Loucy (cell line): ENCODE data around the gene CIAO3.

ENCODE experiments used
- EZH2phosphoT487 ChIP-seq: fragments of 200-600 bp; IDR thresholded peaks from 2 replicates; pipeline ENCODE4 v1.6.1; 2018; ENCODE audit warnings: antibody characterized with exemption, mild to moderate bottlenecking, moderate library complexity, borderline replicate concordance
- TF ChIP-seq, protein P1 (sequence below): fragments of 200-600 bp; sonication (generic); conservative IDR thresholded peaks from 2 replicates; pipeline ENCODE4 v1.5.1; 2014; ENCODE audit warnings: mild to moderate bottlenecking, antibody characterized with exemption, low read length

GRCh38 chr16:680967-681745, 59.6 kb downstream of the CIAO3 start:
- TF ChIP-seq, protein P1, sequence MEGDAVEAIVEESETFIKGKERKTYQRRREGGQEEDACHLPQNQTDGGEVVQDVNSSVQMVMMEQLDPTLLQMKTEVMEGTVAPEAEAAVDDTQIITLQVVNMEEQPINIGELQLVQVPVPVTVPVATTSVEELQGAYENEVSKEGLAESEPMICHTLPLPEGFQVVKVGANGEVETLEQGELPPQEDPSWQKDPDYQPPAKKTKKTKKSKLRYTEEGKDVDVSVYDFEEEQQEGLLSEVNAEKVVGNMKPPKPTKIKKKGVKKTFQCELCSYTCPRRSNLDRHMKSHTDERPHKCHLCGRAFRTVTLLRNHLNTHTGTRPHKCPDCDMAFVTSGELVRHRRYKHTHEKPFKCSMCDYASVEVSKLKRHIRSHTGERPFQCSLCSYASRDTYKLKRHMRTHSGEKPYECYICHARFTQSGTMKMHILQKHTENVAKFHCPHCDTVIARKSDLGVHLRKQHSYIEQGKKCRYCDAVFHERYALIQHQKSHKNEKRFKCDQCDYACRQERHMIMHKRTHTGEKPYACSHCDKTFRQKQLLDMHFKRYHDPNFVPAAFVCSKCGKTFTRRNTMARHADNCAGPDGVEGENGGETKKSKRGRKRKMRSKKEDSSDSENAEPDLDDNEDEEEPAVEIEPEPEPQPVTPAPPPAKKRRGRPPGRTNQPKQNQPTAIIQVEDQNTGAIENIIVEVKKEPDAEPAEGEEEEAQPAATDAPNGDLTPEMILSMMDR, result no peak
- TF ChIP-seq EZH2phosphoT487, result no peak
